ENCODE data around the gene ANKS3. TPM values are rescaled to one million over a fixed set of nuclear protein-coding genes. Genes with fewer than 3 reads are reported as not detected.
"Not testable (repeated sequence)": the region's sequence is repeated elsewhere in the genome, so short reads cannot be mapped to it uniquely, and the experiment has no call there.

The ANKS3 gene
- total and polyA plus RNA-seq, 2 of the 8 experiments (the other 6 are each of a cell fraction or from before 2014, with no cell fraction given), result 15.5 to 23.9 TPM

- POLR2A ChIA-PET (ENCODE audit: partially characterized antibody), result interaction anchor here (1.0 to 5.0 kb wide), 4 partner anchors 9 to 30 kb away, joined by 3 to 30 read pairs (median 4); no protein-coding TSS in a partner anchor
- Histone ChIP-seq H2BK12ac (ENCODE audit: low read depth, low read length) (peak overlapping the region; percentile 50; the same call in 1 of the 2 replicates), H2BK15ac (ENCODE audit: low read length) (peak overlapping the region; percentile 98; the same call in 1 of the 2 replicates)
- not testable (repeated sequence) for H4K5ac ChIP-seq (ENCODE audit: insufficient read length, low read depth, low read length); H3K23ac ChIP-seq (ENCODE audit: insufficient read length); H2BK5ac ChIP-seq (ENCODE audit: low read depth, low read length); H4K8ac ChIP-seq (ENCODE audit: extremely low read depth, insufficient read depth, low read length); H3K14ac ChIP-seq (ENCODE audit: insufficient read length); H3K27ac ChIP-seq (ENCODE audit: low read depth, low read length); H3K9me3 ChIP-seq (ENCODE audit: insufficient read depth in 2 of 2, low read depth in 1 of 2, low read length in 1 of 2); H3K56ac ChIP-seq (replicated peaks; ENCODE audit: insufficient read length, low read depth, low read length); H3K4me1 ChIP-seq (replicated peaks in 1 of 4; ENCODE audit: control insufficient read depth in 3 of 4, insufficient read depth in 4 of 4, low read length in 3 of 4); H2BK120ac ChIP-seq (replicated peaks; ENCODE audit: low read depth, low read length); H4K20me1 ChIP-seq (replicated peaks in 1 of 2; ENCODE audit: control insufficient read depth in 1 of 2, insufficient read depth in 2 of 2, low read length in 2 of 2); H3K4me3 ChIP-seq (ENCODE audit: extremely low read depth in 1 of 4, insufficient read depth in 2 of 4, low read depth in 3 of 4, low read length in 4 of 4); H3K79me1 ChIP-seq (ENCODE audit: low read depth, low read length); H2BK20ac ChIP-seq (ENCODE audit: low read length); H3K4ac ChIP-seq (replicated peaks; ENCODE audit: insufficient read length, low read depth, low read length); FAIRE-seq; H4K91ac ChIP-seq (replicated peaks; ENCODE audit: insufficient read length, low read length); DNase-seq (ENCODE audit: low read depth in 1 of 2, low spot score in 2 of 2); H2AK5ac ChIP-seq (ENCODE audit: low read depth, low read length); H3K79me2 ChIP-seq (ENCODE audit: control insufficient read depth in 1 of 2, insufficient read depth in 2 of 2, low read length in 2 of 2); H2AFZ ChIP-seq (ENCODE audit: low read length); H3K27me3 ChIP-seq (replicated peaks in 1 of 4; ENCODE audit: control insufficient read depth in 3 of 4, extremely low read depth in 1 of 4, insufficient read depth in 3 of 4, low read length in 3 of 4); H3K36me3 ChIP-seq (ENCODE audit: control insufficient read depth in 2 of 4, insufficient read depth in 4 of 4, low read length in 3 of 4); H3K4me2 ChIP-seq (ENCODE audit: insufficient read depth in 1 of 2, low read depth in 2 of 2, low read length in 2 of 2); H3K23me2 ChIP-seq (ENCODE audit: low read depth, low read length); H3K9ac ChIP-seq (replicated peaks in 1 of 4; ENCODE audit: extremely low read depth in 1 of 4, low read depth in 3 of 4, low read length in 3 of 4); H3K18ac ChIP-seq (ENCODE audit: extremely low read depth, low read length)
- 97% methylated on average over 5 of the region's 5 CpGs; no CpG with 5 or more reads in 1 of the 2 experiments for WGBS, 2 experiments (ENCODE audit: extremely low coverage in 1 of 2, insufficient coverage in 1 of 2, insufficient read length in 1 of 2, insufficient replicate concordance in 2 of 2, low coverage in 1 of 2, low lambda C conversion rate in 2 of 2, missing lambda C conversion rate in 1 of 2)
- CTCF ChIA-PET (ENCODE audit: partially characterized antibody), result interaction anchor here (1.1 to 2.1 kb wide), 2 partner anchors 15 to 22 kb away, joined by 3 to 6 read pairs; no protein-coding TSS in a partner anchor
Measured at GRCh38 chr16:4738370-4738769, 4.3 kb upstream of the ANKS3 start.

All from H1 (cell line).